Measurements from ENCODE around the gene TPD52L1.

GRCh38 chr6:125274935-125275334 lies 121.4 kb downstream of the TPD52L1 start:
- TF ChIP-seq CTCF (IDR thresholded peaks at IDR 0.05): no peak
- no peak for TF ChIP-seq POLR2A (IDR thresholded peaks at IDR 0.05)

Measured in right lobe of liver (tissue), 4 donors.